ENCODE results near the gene CACUL1.
"Not testable (repeated sequence)": the region's sequence is repeated elsewhere in the genome, so short reads cannot be mapped to it uniquely, and the experiment has no call there.

The CACUL1 gene

GRCh38 chr10:118669020-118669791, 85.6 kb downstream of the CACUL1 start:
- Mint-ChIP-seq H3K4me1 (ENCODE audit: low read depth) (peaks cover 28% of the 10 kb centered on the region), H3K4me3 (no peak overlapping the region), H3K9me3 (no peaks in the 10 kb centered on the region), H3K27ac (peak overlapping the region; percentile 38), H3K27me3 (no peaks in the 10 kb centered on the region), H3K36me3 (ENCODE audit: low read depth) (peaks cover 10% of the 10 kb centered on the region)
- no peak for DNase-seq

- DNase-seq: no peak
- Mint-ChIP-seq H3K9me3 (no peaks in the 10 kb centered on the region), H3K27me3 (no peaks in the 10 kb centered on the region), H3K27ac (no peak overlapping the region), H3K4me1 (ENCODE audit: low read depth) (peaks cover 35% of the 10 kb centered on the region), H3K36me3 (ENCODE audit: low read depth) (peaks cover 3% of the 10 kb centered on the region), H3K4me3 (no peak overlapping the region)
Measured at GRCh38 chr10:118668228-118668952, 86.4 kb downstream of the CACUL1 start.

- no peak for DNase-seq
- no peaks in the 10 kb centered on the region for H3K9me3 Mint-ChIP-seq
- no peaks in the 10 kb centered on the region for H3K27me3 Mint-ChIP-seq
- H3K36me3 Mint-ChIP-seq (ENCODE audit: low read depth): no peaks in the 10 kb centered on the region
- H3K4me3 Mint-ChIP-seq: no peak overlapping the region
- H3K27ac Mint-ChIP-seq: no peak overlapping the region
- H3K4me1 Mint-ChIP-seq (ENCODE audit: low read depth): peaks cover 41% of the 10 kb centered on the region
Measured at GRCh38 chr10:118667732-118668131, 87.0 kb downstream of the CACUL1 start.

- no peak for DNase-seq
- Mint-ChIP-seq H3K36me3 (ENCODE audit: low read depth) (no peaks in the 10 kb centered on the region), H3K27me3 (no peaks in the 10 kb centered on the region), H3K27ac (no peak overlapping the region), H3K4me1 (ENCODE audit: low read depth) (peaks cover 52% of the 10 kb centered on the region), H3K9me3 (peaks cover 5% of the 10 kb centered on the region), H3K4me3 (no peak overlapping the region)
Measured at GRCh38 chr10:118666350-118666749, 88.4 kb downstream of the CACUL1 start.

- Mint-ChIP-seq H3K27ac (no peak overlapping the region), H3K4me1 (ENCODE audit: low read depth) (peaks cover 50% of the 10 kb centered on the region), H3K36me3 (ENCODE audit: low read depth) (no peaks in the 10 kb centered on the region), H3K27me3 (no peaks in the 10 kb centered on the region), H3K9me3 (peaks cover 11% of the 10 kb centered on the region), H3K4me3 (no peak overlapping the region)
- no peak for DNase-seq
Measured at GRCh38 chr10:118664321-118664720, 90.4 kb downstream of the CACUL1 start.

GRCh38 chr10:118663176-118663575, 91.6 kb downstream of the CACUL1 start:
- H3K27ac Mint-ChIP-seq: no peak overlapping the region
- H3K4me1 Mint-ChIP-seq (ENCODE audit: low read depth): peaks cover 51% of the 10 kb centered on the region
- DNase-seq: no peak
- H3K9me3 Mint-ChIP-seq: peaks cover 11% of the 10 kb centered on the region
- no peak overlapping the region for H3K4me3 Mint-ChIP-seq
- H3K27me3 Mint-ChIP-seq: no peaks in the 10 kb centered on the region
- H3K36me3 Mint-ChIP-seq (ENCODE audit: low read depth): no peaks in the 10 kb centered on the region

- Mint-ChIP-seq H3K9me3 (peaks cover 11% of the 10 kb centered on the region), H3K4me3 (no peak overlapping the region), H3K27ac (no peak overlapping the region), H3K27me3 (no peaks in the 10 kb centered on the region), H3K4me1 (ENCODE audit: low read depth) (peaks cover 58% of the 10 kb centered on the region), H3K36me3 (ENCODE audit: low read depth) (no peaks in the 10 kb centered on the region)
- no peak for DNase-seq
Measured at GRCh38 chr10:118662228-118663035, 92.3 kb downstream of the CACUL1 start.

- Mint-ChIP-seq H3K27me3 (no peaks in the 10 kb centered on the region), H3K27ac (no peak overlapping the region), H3K4me1 (ENCODE audit: low read depth) (peaks cover 60% of the 10 kb centered on the region), H3K4me3 (no peak overlapping the region), H3K36me3 (ENCODE audit: low read depth) (no peaks in the 10 kb centered on the region), H3K9me3 (peaks cover 18% of the 10 kb centered on the region)
- no peak for DNase-seq
Measured at GRCh38 chr10:118658762-118659161, 96.0 kb downstream of the CACUL1 start.

- H3K36me3 Mint-ChIP-seq (ENCODE audit: low read depth); DNase-seq; H3K27ac Mint-ChIP-seq; H3K27me3 Mint-ChIP-seq; H3K4me3 Mint-ChIP-seq: not testable (repeated sequence)
- Mint-ChIP-seq H3K4me1 (ENCODE audit: low read depth) (peaks cover 56% of the 10 kb centered on the region), H3K9me3 (peaks cover 18% of the 10 kb centered on the region)
Measured at GRCh38 chr10:118658168-118658567, 96.6 kb downstream of the CACUL1 start.

- not testable (repeated sequence) for H3K4me3 Mint-ChIP-seq; H3K27ac Mint-ChIP-seq; H3K27me3 Mint-ChIP-seq; DNase-seq; H3K4me1 Mint-ChIP-seq (ENCODE audit: low read depth); H3K36me3 Mint-ChIP-seq (ENCODE audit: low read depth)
- H3K9me3 Mint-ChIP-seq: peaks cover 22% of the 10 kb centered on the region
Measured at GRCh38 chr10:118645294-118645693, 109.5 kb downstream of the CACUL1 start.

GRCh38 chr10:118642228-118642627, 112.5 kb downstream of the CACUL1 start:
- no peak overlapping the region for H3K4me3 Mint-ChIP-seq
- H3K4me1 Mint-ChIP-seq (ENCODE audit: low read depth): no peaks in the 10 kb centered on the region

GRCh38 chr10:118638680-118639079, 116.1 kb downstream of the CACUL1 start:
- H3K4me1 Mint-ChIP-seq (ENCODE audit: low read depth): no peaks in the 10 kb centered on the region
- H3K36me3 Mint-ChIP-seq (ENCODE audit: low read depth): no peaks in the 10 kb centered on the region
- peaks cover 9% of the 10 kb centered on the region for H3K9me3 Mint-ChIP-seq
- no peaks in the 10 kb centered on the region for H3K27me3 Mint-ChIP-seq
- DNase-seq: no peak
- H3K27ac Mint-ChIP-seq: no peak overlapping the region
- no peak overlapping the region for H3K4me3 Mint-ChIP-seq

More at GRCh38 chr10:118642228-118642627, 112.5 kb downstream of the CACUL1 start:
- H3K27me3 Mint-ChIP-seq: no peaks in the 10 kb centered on the region
- no peaks in the 10 kb centered on the region for H3K36me3 Mint-ChIP-seq (ENCODE audit: low read depth)
- DNase-seq: no peak
- H3K27ac Mint-ChIP-seq: no peak overlapping the region
- peaks cover 9% of the 10 kb centered on the region for H3K9me3 Mint-ChIP-seq

GRCh38 chr10:118635674-118636402, 118.9 kb downstream of the CACUL1 start:
- Mint-ChIP-seq H3K27me3 (no peaks in the 10 kb centered on the region), H3K9me3 (peaks cover 9% of the 10 kb centered on the region)

GRCh38 chr10:118633786-118634185, 121.0 kb downstream of the CACUL1 start:
- H3K4me1 Mint-ChIP-seq (ENCODE audit: low read depth): no peaks in the 10 kb centered on the region

More at GRCh38 chr10:118635674-118636402, 118.9 kb downstream of the CACUL1 start:
- Mint-ChIP-seq H3K4me3 (no peak overlapping the region), H3K36me3 (ENCODE audit: low read depth) (no peaks in the 10 kb centered on the region), H3K27ac (no peak overlapping the region), H3K4me1 (ENCODE audit: low read depth) (no peaks in the 10 kb centered on the region)
- no peak for DNase-seq

More at GRCh38 chr10:118633786-118634185, 121.0 kb downstream of the CACUL1 start:
- Mint-ChIP-seq H3K27me3 (peaks cover 6% of the 10 kb centered on the region), H3K27ac (no peak overlapping the region), H3K9me3 (no peaks in the 10 kb centered on the region), H3K36me3 (ENCODE audit: low read depth) (no peaks in the 10 kb centered on the region), H3K4me3 (no peak overlapping the region)
- DNase-seq: no peak
